Activated T-cell treated with anti-CD3 and anti-CD28 coated beads for 1 hour (primary cell): ENCODE data around the gene MROH8.
A peak's percentile ranks its signal among the peaks of the same experiment; 100 is the strongest.

Source experiments
- DNase-seq: peaks from one replicate; pipeline ENCODE4 v3.0.0-alpha.2; 2020; ENCODE audit warnings: low read depth

MROH8 gene

GRCh38 chr20:37178839-37179682, at the start of gene MROH8, which contains the start of gene RPN2:
TSS of gene MROH8 (minus strand) at chr20:37179548.
TSS of gene RPN2 (plus strand) at chr20:37179330. CDS start at chr20:37179357, 27 bp downstream.
- peak; percentile 90 for DNase-seq

- DNase-seq = no peak
Measured at GRCh38 chr20:37228656-37229055, 49.3 kb upstream of the MROH8 start.

GRCh38 chr20:37228082-37228481, 48.7 kb upstream of the MROH8 start:
- no peak for DNase-seq

GRCh38 chr20:37226889-37227288, 47.5 kb upstream of the MROH8 start:
- no peak for DNase-seq

GRCh38 chr20:37225146-37225545, 45.8 kb upstream of the MROH8 start:
- no peak for DNase-seq

GRCh38 chr20:37223053-37223452, 43.7 kb upstream of the MROH8 start:
- no peak for DNase-seq

GRCh38 chr20:37222086-37222485, 42.7 kb upstream of the MROH8 start:
- DNase-seq = no peak

- DNase-seq = no peak
Measured at GRCh38 chr20:37220731-37221130, 41.4 kb upstream of the MROH8 start.

GRCh38 chr20:37219751-37220668, 40.7 kb upstream of the MROH8 start:
- no peak for DNase-seq

- DNase-seq = no peak
Measured at GRCh38 chr20:37218976-37219375, 39.6 kb upstream of the MROH8 start.

- no peak for DNase-seq
Measured at GRCh38 chr20:37218441-37218840, 39.1 kb upstream of the MROH8 start.

GRCh38 chr20:37209661-37210314, 30.4 kb upstream of the MROH8 start:
- DNase-seq = no peak

- DNase-seq = no peak
Measured at GRCh38 chr20:37209193-37209592, 29.8 kb upstream of the MROH8 start.

GRCh38 chr20:37207171-37207570, 27.8 kb upstream of the MROH8 start:
- DNase-seq = no peak

- no peak for DNase-seq
Measured at GRCh38 chr20:37205794-37206193, 26.4 kb upstream of the MROH8 start.

- no peak for DNase-seq
Measured at GRCh38 chr20:37205130-37205529, 25.8 kb upstream of the MROH8 start.

- DNase-seq = no peak
Measured at GRCh38 chr20:37204056-37204455, 24.7 kb upstream of the MROH8 start.

- DNase-seq = no peak
Measured at GRCh38 chr20:37202267-37202943, 23.1 kb upstream of the MROH8 start.

GRCh38 chr20:37201827-37202162, 22.4 kb upstream of the MROH8 start:
- no peak for DNase-seq

GRCh38 chr20:37200926-37201826, 21.8 kb upstream of the MROH8 start:
- DNase-seq = no peak

GRCh38 chr20:37200376-37200775, 21.0 kb upstream of the MROH8 start:
- no peak for DNase-seq
